GM19463 (cell line): ENCODE results near the gene ZNF207.
"Not testable (repeated sequence)": the region's sequence is repeated elsewhere in the genome, so short reads cannot be mapped to it uniquely, and the experiment has no call there.

ENCODE experiments used
- ATAC-seq: cut with Tn5 transposase; IDR thresholded peaks from one replicate; pipeline ENCODE4 v1.9.1; 2021; ENCODE audit warnings: mild to moderate bottlenecking, moderate library complexity; ENCODE audit not compliant: unreplicated experiment

The ZNF207 gene

DNA sequence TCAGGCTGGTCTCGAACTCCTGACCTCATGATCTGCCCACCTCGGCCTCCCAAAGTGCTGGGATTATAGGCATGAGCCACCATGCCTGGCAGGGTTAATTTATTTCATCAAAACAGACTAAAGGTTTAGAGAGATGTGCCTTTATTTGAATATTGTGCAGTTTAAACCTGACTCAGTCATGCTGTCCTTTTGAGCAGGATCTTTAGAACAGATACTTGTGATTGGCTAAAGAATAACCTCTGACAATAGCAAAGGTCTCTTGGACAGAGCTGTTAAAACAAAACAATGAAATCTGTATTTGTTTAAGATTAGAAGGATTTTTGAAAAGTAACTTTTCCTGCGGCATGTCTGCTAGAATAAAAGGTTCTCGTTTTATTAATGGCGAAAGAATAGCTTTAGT, 36.0 kb downstream of the ZNF207 start:
- no peak for ATAC-seq

DNA sequence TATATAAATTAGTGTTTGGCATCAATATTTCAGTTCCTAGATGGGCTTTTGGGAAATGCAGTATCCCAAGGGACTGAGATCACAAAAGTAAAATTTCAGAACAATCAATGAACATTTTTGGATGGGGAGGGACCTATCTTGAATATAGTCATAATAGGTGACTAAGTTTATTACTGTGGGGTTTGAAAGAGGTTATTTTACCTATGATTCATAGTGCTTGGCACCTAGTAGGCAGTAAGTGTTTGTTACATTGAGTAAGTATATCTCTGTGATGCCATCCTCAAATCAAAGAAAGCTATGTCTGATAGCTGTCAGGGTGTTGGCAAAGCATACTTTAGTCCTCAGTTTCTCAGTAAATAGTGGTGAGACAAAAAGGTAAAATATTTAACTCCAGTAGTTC, 36.9 kb downstream of the ZNF207 start:
- ATAC-seq, result no peak

DNA sequence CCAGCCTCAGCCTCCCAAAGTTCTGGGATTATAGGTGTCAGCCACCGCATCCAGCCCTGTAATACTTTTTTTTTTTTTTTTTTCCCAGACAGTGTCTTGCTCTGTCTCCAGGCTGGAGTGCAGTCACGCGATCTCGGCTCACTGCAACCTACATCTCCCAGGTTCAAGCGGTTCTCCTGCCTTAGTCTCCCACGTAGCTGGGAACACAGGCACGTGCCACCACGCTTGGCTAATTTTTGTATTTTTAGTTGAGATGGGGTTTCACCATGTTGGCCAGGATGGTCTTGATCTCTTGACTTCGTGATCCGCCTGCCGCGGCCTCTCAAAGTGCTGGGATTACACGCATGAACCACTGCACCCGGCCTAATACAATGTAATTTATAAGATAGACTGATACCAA, 38.2 kb downstream of the ZNF207 start:
- ATAC-seq, result not testable (repeated sequence)

DNA sequence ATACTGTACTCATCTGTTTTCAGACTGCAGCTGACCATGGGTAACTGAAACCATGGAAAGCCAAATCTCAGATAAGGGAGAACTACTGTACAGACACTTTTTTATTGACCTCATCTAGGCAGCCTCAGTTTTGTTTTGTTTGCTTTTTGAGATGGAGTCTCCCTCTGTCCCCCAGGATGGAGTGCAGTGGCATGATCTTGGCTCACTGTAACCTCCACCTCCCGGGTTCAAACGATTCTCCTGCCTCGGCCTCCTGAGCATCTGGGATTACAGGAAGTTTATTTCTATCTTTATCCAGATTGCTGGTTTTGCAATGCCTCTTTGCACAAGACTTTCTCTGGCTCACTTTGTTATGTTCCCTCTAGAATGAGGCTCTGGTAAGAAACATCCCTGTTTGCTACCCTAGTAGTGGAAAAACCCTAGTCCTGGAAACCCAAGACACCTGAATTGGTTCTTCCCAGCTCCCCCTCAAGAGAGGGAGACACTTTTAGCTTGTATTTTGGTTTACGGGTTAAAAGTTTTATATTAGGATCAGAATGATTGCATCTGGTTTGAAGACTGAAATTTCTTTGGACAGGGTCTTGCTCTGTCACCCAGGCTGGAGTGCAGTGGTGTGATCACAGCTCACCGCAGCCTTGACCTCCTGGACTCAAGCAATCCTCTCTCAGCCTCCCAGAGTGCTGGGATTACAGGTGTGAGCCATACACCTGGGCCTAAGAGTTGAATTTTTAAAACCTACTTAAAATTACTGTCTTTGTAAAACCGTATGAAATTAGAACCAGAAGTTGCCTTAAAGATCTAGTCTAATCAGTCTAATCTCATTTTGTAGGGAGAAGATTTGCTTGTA, 38.9 kb downstream of the ZNF207 start:
- no peak for ATAC-seq

DNA sequence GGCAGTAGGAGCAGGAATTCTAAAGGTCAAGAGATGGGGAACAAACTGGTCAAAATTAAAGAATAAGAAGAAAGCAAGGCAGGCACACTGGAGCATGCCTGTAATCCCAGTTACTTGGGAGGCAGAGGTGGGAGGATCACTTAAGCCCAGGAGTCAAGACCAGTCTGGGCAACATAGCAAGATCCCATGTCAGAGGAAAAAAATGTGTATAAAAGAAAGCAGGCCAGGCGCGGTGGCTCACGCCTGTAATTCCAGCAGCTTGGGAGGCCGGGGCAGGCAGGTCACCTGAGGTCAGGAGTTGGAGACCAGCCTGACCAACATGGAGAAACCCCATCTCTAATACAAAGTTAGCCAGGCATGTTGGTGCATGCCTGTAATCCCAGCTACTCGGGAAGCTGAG, 43.9 kb downstream of the ZNF207 start:
- no peak for ATAC-seq

DNA sequence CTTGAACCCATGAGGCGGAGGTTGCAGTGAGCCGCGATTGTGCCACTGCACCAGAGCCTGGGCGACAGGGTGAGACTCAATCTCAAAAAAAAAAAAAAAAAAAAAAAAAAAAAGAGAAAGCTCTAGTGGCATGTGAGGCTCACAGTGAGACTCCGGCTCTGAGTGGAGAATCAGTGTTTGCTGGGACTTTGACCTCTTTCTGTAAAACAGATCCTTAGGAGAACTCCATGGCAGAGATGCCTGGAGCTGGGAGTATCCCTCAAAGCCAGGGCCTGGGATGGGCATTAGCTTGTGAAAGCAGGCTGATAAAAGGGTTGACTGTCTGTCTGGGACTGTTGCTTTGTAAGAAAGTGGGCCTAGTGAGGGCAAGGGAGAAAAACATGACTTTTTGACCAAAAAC, 46.4 kb downstream of the ZNF207 start:
- ATAC-seq, result no peak

DNA sequence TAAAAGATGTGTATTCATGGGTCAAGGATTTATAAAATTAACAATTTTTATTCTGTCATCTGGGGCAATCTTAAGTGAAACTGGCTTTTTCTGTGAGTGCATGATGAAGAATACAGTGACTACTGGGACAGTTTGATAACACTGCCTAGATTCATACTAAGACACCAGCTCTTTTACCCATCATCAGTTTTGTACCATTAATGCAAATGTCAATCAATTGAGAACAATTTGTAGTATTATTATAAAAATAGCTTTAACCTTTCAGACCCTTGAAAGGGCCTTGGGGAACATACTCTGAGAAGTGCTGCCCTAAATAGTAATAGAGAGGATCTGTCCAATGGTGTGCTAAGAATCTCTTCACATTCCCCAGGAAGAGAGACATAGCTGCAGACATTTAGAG, 49.0 kb downstream of the ZNF207 start:
- ATAC-seq, result no peak

DNA sequence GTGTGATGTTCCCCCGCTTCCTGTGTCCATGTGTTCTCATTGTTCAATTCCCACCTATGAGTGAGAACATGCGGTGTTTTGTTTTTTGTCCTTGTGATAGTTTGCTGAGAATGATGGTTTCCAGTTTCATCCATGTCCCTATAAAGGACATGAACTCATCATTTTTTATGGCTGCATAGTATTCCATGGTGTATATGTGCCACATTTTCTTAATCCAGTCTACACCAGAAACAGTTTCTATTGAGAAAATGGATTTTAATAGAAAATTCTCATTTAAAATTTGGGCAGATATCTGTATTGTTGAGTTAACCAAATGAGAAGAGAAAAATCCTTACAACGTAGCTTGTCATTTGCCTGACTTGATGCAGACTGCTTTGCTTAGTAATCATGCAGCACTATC, 60.1 kb downstream of the ZNF207 start:
- ATAC-seq, result not testable (repeated sequence)

DNA sequence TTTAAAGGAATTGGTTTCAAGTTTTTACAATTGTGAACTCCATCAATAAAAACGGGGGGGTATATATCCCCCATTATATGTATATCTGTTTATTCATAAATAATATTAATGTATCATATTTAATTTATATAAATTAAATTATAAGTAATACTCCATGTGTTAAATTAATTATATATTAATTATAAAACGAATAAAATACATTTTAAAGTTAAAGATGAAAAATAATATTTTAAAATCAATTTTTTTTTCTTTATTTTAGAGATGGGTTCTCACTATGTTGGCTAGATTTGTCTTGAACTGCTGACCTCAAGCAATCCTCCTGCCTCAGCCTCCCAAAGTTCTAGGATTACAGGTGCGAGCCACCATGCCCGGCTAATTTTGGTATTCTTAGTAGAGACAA, 76.9 kb downstream of the ZNF207 start:
- ATAC-seq, result no peak

DNA sequence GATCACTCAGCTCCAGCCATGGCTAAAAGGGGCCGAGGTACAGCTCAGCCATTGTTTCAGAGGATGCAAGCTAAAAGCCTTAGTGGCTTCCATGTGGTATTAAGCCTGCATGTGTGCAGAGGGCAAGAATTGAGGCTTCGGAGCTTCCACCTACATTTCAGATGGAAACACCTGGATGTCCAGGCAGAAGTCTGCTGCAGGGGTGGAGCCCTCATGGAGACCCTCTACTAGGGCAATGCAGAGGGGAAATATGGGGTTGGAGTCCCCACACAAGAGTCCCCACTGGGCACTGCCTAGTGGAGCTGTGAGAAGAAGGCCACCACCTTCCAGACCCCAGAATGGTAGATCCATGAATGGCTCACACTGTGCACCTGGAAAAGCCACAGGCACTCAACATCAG, 79.6 kb downstream of the ZNF207 start:
- ATAC-seq, result no peak
